ENCODE results near the gene SCARB1. TPM values are rescaled to one million over a fixed set of nuclear protein-coding genes. Genes with fewer than 3 reads are reported as not detected.
A peak's percentile ranks its signal among the peaks of the same experiment; 100 is the strongest.

The SCARB1 gene
- total RNA-seq, 4 donors from 2014 or later = 2.1 to 37.0 (median 9.6) TPM

GRCh38 chr12:124867401-124867930 is 3.8 kb upstream of the SCARB1 start:
- Histone ChIP-seq H3K27ac (no peak overlapping the region), H3K27me3 (no peaks in the 10 kb centered on the region), H3K4me1 (peaks cover 0 to 8% of the 10 kb centered on the region in 2 donors), H3K36me3 (no peaks in the 10 kb centered on the region), H3K4me3 (no peak overlapping the region), H3K9me3 (no peaks in the 10 kb centered on the region)
- DNase-seq = no peak
- intact Hi-C loops (cut with DNase I; ENCODE audit: low total_unique reads) = no loop called here
- TF ChIP-seq CTCF (IDR thresholded peaks at IDR 0.05) (no peak), POLR2A (IDR thresholded peaks at IDR 0.05) (no peak)

GRCh38 chr12:124866883-124867400 is 3.3 kb upstream of the SCARB1 start:
- no peak overlapping the region for H3K27ac ChIP-seq
- H3K36me3 ChIP-seq = no peaks in the 10 kb centered on the region
- H3K4me1 ChIP-seq = peaks cover 0 to 8% of the 10 kb centered on the region in 2 donors
- intact Hi-C loops (cut with DNase I; ENCODE audit: low total_unique reads) = no loop called here
- H3K27me3 ChIP-seq = no peaks in the 10 kb centered on the region
- no peaks in the 10 kb centered on the region for H3K9me3 ChIP-seq
- DNase-seq = no peak
- no peak overlapping the region for H3K4me3 ChIP-seq
- TF ChIP-seq CTCF (IDR thresholded peaks at IDR 0.05) (no peak), POLR2A (IDR thresholded peaks at IDR 0.05) (no peak)

- DNase-seq = no peak
- Histone ChIP-seq H3K4me1 (peaks cover 0 to 8% of the 10 kb centered on the region in 2 donors), H3K4me3 (no peak overlapping the region), H3K9me3 (no peaks in the 10 kb centered on the region), H3K27ac (no peak overlapping the region), H3K36me3 (no peaks in the 10 kb centered on the region), H3K27me3 (no peaks in the 10 kb centered on the region)
- intact Hi-C loops (cut with DNase I; ENCODE audit: low total_unique reads) = no loop called here
- TF ChIP-seq POLR2A (IDR thresholded peaks at IDR 0.05) (no peak), CTCF (IDR thresholded peaks at IDR 0.05) (no peak)
Observed at GRCh38 chr12:124866195-124866882, 2.7 kb upstream of the SCARB1 start.

GRCh38 chr12:124865728-124866127 is 2.1 kb upstream of the SCARB1 start:
- TF ChIP-seq CTCF (IDR thresholded peaks at IDR 0.05) (no peak), POLR2A (IDR thresholded peaks at IDR 0.05) (no peak)
- no peaks in the 10 kb centered on the region for H3K36me3 ChIP-seq
- peaks cover 0 to 8% of the 10 kb centered on the region in 2 donors for H3K4me1 ChIP-seq
- no peaks in the 10 kb centered on the region for H3K27me3 ChIP-seq
- intact Hi-C loops (cut with DNase I; ENCODE audit: low total_unique reads) = no loop called here
- no peaks in the 10 kb centered on the region for H3K9me3 ChIP-seq
- H3K4me3 ChIP-seq = no peak overlapping the region
- no peak for DNase-seq
- H3K27ac ChIP-seq = no peak overlapping the region

GRCh38 chr12:124864326-124864752 is 675 bp upstream of the SCARB1 start:
- Histone ChIP-seq H3K4me3 (peak overlapping the region; percentile 7 to 50), H3K27ac (peak overlapping the region; percentile 33 to 64), H3K36me3 (no peaks in the 10 kb centered on the region), H3K27me3 (no peaks in the 10 kb centered on the region), H3K4me1 (peaks cover 0 to 8% of the 10 kb centered on the region in 2 donors), H3K9me3 (no peaks in the 10 kb centered on the region)
- intact Hi-C loops (cut with DNase I; ENCODE audit: low total_unique reads) = no loop called here
- TF ChIP-seq POLR2A (IDR thresholded peaks at IDR 0.05) = no peak
- TF ChIP-seq CTCF (IDR thresholded peaks at IDR 0.05) = no peak
- peak in 1 of 2 donors; percentile 27 for DNase-seq
